GDM1 (cell line): ENCODE measurements around the gene RAET1G.
"Not testable (repeated sequence)": the region's sequence is repeated elsewhere in the genome, so short reads cannot be mapped to it uniquely, and the experiment has no call there.

Source experiments
- DNase-seq: peaks from one replicate; lab custom pipeline; 2025; lab: John Stamatoyannopoulos, UW

RAET1G gene

DNA sequence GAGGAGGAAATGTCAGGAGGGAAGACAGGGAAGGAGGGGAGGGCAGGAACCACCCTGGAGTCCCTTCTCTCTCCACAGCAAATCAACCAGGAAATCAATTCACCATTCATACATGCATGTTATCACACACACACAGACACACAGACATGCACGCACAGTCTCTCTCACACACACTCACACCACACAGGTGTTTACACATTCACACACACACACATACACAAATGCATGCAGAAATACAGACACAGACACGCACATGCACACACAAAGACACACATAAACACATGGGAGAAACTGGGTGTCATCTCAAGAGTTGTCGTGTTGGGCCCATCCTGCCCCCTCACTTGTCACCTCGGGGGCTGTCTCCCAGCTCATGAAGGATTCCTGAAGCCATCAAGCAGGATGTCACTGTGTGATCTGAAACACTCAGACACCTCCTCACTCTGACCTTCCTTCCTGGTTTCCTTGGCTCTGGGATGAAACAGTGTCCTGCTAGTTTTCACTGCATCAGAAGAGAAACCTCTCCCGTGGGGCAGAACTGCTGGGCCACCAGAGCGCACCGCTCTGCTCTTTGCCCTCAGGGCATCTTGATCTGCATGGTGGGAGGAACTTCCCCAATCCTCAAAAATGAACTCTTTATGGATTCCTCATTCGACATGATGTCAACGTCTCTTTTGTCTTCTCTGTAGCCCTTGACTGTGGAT lies 9.2 kb downstream of the RAET1G start:
- DNase-seq, result no peak

DNA sequence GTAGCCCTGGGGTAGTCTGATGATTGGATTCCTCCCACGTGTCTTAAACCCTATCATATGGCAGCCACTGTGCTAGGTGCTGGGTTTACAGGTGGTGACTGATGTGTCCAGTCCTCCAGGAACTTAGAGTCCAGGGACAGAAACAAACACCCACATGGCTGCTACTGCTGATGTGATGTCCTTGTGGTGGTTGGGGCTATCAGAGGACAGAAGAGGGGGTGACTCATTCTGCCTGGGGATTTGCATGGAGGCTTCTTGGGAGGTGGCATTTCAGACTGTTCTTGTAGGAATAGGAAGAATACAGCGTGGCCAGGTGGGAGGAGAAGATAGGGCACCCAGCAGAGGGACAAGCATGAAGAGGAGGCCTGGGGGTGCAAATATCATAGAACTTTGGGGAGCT lies 9.8 kb downstream of the RAET1G start:
- DNase-seq, result no peak

DNA sequence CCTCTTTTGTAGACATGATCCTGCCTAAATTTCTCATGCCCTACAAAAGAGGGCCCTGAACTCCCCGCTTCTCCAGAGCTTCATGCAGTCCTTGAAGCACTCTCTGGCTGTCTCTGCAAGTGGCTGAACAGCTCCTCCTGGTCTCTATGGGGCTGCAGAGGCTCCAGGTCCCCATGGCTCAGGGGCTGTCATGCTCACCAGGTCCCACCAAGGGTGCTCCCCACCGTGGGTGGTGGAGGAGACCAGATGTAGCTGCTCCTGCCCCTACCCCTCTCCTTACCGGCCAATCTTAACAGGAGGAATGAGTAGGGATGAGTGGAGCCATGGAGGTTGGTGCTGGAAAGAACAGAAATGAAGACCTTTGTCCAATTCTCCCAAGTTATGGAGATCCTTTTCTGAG lies 10.2 kb downstream of the RAET1G start:
- not testable (repeated sequence) for DNase-seq

DNA sequence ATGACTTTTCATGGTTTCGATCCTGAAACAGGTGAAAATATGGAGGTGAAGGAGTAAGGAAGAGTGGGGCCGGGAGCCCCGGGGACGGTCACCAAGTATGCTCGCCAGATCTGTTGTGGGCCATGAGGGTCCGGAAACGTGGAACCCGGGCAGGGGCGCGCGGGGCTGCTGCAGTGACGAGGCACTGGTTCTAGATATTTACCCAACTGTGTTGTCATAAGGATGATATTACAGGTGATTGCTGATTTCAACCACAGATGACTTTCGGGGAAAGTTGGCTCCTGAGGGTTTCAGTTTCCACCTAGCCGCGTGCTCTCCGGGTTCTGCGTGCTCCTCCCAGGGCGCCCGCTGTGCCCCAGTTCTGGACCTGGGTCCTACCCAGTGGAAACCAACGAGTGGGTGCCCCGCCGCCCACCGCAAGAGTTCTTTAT lies 12.2 kb downstream of the RAET1G start:
- DNase-seq, result no peak

DNA sequence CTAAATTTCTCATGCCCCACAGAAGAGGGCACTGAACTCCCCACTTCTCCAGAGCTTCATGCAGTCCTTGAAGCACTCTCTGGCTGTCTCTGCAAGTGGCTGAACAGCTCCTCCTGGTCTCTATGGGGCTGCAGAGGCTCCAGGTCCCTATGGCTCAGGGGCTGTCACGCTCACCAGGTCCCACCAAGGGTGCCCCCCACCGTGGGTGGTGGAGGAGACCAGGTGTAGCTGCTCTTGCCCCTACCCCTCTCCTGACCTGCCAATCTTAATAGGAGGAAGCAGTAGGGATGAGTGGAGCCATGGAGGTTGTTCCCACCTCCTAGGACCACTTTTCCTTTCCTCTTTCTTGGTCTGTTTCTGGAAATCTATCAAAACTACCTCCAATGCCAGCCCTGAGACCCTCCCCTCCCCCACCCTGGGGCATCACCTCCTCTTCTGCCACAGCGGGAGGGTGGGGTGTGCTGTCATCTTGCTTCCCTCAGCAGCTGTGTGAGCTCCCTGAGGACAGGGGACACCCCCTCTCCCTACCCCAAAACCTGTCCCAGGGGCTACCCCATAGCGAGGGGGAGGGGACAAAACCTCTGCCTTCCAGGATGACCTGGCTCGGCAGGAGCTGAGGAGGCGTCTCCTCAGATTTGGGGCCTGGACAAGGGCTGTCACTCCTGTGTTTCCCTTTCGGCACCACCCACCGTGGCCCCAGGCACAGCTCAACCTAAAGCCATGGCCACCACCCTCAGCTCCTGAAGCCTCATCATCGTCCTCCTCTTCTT lies 13.0 kb downstream of the RAET1G start:
- no peak for DNase-seq

DNA sequence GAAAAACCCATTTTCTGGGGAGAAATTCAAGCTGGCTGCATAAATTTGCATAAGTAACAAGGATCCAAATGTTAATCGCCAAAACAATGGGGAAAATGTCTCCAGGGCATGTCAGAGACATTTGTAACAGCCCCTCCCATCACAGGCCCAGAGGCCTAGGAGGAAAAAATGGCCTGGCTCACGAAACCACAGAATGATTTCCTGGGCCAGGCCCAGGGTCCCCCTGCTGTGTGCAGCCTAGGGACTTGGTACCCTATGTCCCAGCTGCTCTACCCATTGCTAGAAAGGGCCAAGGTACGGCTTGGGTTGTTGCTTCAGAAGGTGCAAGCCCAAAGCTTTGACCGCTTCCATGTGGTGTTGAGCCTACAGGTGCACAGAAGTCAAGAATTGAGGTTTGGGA lies 14.4 kb downstream of the RAET1G start:
- DNase-seq, result not testable (repeated sequence)

DNA sequence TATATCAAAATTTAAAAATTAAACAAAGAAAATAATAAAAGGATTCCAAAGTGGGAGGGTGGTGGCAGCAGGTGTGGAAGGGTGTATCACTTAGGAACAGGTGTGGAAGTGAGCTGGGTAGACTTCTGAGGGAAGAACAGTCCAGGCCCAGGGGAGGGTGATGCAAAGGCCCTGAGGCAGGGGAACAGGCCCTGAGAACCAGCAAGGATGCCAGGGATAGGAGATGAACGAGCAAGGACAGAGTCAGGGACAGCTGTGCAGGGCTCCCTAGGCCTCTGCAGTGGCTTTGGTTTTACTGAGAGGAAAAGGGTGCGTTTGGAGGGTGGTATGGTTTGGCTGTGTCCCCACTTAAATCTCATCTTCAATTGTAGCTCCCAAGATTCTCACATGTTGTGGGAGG lies 15.6 kb downstream of the RAET1G start:
- DNase-seq, result no peak

DNA sequence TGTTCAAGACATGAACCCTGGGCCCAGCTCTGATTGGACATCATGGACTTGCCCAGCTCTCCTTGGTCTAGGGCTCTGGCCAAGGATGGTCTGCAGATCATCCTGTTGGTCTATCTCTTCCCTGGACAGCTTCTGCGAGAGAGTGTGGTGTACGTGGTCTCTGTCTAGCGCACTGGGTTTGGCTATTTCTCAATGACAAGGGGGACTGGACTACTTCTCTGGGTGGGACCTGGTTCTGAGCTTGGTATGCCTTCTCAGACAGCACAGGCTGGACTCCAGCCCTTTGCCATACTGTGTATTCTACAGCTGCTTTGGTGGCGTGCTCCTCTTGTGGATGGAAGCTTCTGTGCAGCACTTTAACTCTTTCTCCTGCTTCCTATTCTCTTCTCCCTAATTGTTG lies 16.5 kb downstream of the RAET1G start:
- no peak for DNase-seq

DNA sequence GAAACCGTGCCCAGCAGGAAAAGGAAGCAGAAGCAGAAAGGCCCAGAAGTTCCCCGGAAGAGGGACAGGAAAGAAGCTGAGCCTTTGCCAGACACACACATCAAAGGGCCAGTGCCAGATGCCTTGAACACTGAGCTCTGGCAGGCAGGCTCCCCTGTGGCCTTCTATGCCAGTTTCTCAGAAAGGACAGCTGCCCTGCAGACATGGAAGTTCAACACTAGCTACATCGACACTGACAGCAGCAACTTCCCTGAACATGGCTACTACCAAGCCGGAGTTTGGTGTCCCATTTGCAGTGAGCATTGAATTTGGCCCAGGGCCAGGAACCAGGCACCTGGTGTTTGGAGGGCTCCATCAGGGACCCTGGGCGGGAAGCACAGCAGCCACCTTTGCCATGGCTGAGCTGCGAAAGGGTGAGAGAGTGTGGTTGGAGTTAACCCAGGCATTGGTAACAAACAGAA lies 17.0 kb downstream of the RAET1G start:
- DNase-seq, result no peak

DNA sequence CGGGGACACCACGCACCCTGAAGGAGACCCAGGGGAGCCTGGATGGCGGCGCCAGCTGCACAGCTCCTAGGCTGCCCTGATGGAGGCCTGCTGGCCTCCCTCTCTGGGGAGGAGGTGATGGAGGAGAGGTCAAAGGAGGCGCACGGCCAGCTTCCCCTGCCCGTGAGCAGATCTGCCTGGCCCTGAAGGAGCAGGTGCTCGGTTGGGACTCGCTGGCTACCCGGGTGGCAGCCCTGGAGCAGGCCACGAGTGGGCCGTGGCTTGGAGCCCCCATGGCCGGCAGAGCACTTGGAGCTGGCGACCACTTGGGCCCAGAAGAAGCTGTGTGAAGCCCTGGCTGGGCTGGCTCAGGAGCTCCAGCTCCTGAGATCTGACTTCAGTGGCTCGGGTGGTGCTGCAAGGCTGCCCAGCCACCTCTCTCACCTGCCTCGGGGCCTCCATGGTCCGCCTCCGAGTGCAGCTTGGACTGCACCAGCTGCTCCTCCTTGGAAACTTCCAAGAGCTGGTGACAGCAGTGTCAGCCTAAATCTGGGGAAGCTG lies 17.5 kb downstream of the RAET1G start:
- DNase-seq, result no peak

DNA sequence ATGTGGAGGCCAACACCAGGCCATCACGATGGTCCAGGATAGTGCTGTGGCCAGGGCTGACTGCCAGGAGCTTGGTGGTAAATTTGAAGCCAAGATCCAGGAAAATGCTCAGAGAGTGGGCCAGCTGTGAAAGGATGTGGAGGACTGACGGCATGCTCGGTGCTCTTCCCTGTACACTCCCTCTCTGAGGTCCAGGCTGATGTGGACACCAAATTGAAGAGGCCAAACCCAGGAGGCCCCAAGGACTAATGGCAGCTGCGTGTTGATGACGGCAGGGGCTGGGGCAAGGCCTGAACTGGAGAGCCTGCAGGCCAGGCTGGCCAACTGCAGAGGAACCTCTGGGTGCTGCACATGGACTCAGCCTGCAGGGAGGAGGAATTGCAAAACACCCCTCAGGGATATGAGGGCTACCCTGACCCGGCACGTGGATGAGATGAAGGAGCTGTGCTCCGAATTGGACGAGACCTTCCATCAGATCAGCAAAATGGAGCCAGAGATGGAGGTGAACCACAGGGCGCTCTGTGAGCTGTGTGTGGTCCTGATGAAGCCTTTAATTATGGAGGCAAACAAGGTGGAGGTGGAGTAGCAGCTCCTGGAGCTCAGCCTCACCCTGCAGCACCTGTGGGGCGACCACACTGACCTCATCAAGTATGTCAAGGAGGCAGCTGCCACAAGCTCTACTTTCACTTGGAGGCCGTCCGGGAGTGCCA lies 18.1 kb downstream of the RAET1G start:
- no peak for DNase-seq

DNA sequence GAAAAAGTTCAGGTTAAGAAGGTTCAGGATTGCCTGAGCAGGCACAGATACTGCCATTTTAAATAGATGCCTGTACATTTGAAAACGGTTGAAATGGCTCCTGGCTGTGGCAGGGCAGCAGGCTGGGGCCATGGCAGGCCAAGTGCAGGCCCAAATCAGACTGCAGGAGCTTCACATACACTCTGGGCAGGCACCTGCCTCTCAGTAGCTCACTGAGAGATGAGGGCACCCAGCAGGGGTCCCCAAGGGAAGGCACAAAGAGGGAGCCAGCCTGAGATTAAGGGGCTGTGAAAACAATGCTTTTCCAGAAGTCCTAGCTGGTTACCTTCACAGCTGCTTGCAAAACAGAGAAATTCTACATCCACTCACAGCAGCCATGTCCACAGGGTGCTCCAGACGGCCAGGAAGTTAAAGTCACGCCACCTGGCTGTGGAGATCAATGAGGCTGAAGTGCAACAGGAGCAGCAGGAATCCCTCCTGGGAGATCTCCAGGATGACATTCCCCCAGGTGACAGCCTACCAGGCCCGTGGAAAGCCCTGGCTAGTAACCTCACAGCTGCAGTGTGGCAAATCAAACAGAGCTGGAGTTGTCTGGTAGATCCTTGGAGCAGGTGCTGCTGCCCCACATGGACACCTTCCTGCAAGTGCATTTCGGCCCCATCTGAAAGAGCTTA lies 18.8 kb downstream of the RAET1G start:
- DNase-seq, result no peak

DNA sequence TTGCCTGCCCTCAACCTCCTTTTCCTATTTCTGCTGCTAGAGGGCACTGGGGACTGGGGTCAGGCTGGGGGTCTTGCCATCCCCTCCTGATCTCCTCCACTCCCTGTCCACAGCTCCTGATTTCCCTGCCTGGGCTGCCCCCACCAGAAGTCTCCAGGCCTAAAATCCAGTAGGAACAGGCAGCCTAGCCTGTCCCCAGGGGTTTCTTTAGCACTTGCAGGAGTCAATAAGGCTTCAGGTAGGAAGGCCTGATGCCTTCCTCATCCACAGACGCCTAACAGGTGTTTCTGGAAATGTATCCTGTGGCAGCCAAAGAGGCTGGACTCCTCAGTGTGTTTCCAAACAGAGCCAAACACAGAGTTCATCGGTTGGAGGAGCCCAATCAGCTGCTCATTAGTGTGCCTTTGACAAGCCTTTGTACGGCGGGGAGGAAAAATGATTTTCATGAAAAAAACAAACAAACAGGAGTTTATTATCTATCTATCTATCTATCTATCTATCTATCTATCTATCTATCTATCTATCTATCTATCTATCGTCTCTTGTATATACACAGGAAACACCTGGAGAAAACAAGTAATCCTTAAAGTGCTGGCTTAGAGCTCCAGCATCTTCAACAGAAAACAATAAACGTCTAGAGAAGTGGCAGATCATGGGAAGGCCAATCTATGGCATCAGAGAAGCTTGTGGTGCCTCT lies 21.3 kb downstream of the RAET1G start:
- DNase-seq, result no peak

DNA sequence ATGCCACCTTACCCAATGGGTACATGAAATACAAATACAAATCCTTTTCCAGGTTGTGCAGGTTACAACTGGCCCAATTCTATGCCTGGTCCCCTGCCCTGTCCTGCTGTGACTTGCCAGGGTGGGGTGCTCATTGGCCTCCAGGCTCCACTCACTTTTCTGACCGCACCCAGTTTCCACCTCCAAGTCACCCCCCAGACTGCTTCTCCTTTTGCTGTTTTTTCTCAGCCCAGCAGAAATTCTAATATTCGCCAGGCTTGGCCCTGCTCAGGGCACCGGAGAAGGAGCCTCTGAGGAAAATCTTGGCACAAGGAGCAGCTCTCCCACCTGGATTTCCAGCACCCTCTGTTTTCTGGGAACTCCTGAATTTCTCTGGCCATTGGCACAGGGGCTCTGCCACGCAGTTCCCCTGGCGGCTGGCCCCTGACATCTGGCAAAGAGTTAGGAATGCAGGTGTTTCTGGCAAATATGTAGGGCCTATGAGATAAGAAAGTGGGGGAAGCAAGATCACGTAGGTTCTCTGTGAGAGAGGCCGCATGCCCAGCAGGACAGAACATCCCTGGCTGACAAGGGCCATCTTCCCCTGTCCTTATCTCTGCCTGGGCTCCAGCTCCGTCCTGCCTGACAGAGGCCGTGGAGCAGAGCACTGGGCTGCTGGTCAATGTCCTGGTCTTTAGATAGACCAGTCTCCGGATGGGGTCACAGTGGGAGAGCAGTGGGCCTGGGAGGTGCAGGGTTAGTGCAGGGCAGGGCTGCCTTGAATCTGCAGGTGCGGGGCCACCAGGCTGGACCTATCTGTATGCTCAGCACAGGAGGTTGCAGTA lies 22.1 kb downstream of the RAET1G start:
- DNase-seq, result no peak

DNA sequence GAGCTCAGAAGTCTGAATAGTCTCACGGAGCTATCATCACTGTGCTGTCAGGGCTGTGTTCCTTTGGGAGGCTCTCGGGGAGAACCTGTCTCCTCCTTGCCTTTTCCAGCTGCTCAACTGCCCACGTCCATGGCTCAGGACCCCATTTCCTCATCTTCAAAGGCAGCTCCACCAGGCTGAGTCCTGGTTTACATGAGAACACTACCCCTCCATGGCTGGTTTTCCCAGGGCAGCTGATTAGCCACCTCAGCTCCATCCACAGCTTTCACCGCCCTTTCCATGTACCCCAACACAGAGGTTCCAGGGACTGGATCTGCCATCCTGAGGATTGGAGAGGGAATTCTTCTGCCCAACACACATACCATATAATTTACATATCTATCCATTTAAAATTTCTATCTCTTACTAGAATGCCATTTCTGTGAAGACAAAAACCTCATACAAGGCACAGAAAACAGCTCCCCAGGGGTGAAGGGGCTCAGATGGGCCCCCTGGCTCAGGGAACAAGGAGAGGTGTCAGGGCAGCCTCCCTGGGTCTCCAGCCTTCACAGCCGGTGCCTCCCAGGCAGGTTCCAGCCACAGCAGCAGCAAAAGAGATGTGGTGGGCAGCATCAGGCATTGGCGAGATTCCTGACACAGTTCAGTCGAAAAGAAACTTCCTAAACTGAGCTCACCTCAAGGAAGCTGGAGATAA lies 22.8 kb downstream of the RAET1G start:
- DNase-seq, result no peak

DNA sequence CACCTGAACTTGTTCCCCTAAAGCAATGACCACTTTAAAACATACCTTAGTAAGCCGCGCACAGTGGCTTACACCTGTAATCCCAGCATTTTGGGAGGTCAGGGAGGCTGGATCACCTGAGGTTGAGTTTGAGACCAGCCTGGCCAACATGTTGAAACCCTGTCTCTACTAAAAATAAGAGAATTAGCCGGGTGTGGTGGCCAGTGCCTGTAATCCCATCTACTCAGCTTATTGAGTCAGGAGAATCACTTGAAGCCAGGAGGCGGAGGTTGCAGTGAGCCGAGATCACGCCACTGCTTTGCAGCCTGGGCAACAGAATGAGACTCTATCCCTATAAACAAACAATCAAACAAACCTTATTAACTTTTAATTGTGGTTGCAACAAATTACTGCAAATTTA lies 23.4 kb downstream of the RAET1G start:
- DNase-seq, result no peak

DNA sequence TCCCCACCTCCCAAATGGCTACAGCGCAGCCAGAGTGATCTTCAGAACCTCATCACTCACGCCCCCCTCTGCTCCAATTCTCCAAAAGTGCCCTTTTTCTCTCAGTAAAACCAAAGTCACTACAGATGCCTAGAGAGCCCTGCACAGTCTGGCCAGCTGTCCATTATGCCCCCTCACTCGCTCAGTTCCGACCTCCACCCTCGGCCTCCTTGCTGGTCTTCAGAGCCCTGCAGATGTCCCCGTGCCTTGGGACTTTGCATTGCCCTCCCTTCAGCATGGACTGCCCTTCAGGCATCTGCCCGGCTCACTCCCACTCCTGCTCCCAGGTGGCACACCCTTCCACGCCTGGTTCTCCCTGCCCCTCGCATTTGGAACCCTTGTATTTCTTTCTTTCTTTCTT lies 24.0 kb downstream of the RAET1G start:
- DNase-seq, result no peak

DNA sequence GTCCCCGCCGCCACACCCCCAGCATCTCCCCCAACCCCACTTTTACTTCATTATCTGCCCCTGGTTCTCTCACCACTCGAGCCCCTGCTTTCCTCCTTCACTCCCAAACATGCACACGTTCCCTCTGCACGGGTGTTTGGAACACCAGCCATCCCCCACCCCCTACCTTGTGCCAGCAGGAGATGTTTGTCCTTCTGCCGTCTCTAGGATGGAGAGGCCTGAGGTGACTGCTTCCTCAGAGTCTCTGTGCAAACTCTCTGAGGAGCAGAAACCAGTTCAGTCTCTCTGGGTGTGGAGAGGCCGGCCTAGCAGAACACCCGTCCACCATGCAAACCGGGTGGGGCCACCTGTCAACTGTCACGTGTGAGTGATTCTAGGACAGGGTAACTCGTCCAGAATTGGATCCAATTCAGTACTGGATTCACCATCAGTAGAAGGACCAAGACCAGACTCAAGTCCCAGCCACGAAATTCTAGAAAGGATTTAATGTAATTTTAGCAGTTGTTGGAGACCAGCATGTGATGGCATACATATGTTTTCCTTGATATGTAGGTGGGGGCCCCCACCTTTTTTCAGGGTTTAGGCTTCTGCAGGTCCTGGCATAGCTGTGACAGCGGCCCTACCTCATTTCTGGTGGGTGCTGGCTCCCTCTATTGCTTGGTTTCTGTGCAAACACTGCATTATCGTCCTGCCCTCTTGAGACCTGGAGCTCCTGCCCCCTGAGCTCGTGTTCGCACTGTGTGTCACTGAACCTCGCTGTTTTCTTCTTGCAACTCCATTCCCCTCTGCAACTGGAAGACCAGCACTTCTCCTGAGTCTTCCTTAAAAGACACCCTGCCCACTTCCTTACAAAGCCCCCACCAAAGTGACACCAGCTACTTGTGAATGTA lies 24.8 kb downstream of the RAET1G start, which contains the start of gene RAET1E:
TSS of gene RAET1E (minus strand) at position 259 of the 890 bp plus-strand sequence. CDS start 7,212 bp downstream, outside the sequence.
- DNase-seq, result no peak
